Measurements from ENCODE around the gene MEAF6.

- TF ChIP-seq CREB1 (IDR thresholded peaks at IDR 0.05; ENCODE audit: low read depth) (no peak), TAF1 (IDR thresholded peaks at IDR 0.05; ENCODE audit: low read depth) (no peak), NFIC (IDR thresholded peaks at IDR 0.05) (no peak), RAD21 (IDR thresholded peaks at IDR 0.05; ENCODE audit: low read depth) (no peak), CEBPB (IDR thresholded peaks at IDR 0.05) (no peak), YY1 (IDR thresholded peaks at IDR 0.05; ENCODE audit: low read depth) (no peak), EP300 (IDR thresholded peaks at IDR 0.05; ENCODE audit: borderline replicate concordance) (no peak), TEAD4 (IDR thresholded peaks at IDR 0.05) (no peak), TCF12 (IDR thresholded peaks at IDR 0.05; ENCODE audit: low read depth) (no peak), FOXM1 (IDR thresholded peaks at IDR 0.05; ENCODE audit: borderline replicate concordance, low read depth) (no peak), ZBTB7A (IDR thresholded peaks at IDR 0.05; ENCODE audit: low read depth) (no peak)
- TF ChIP-seq, protein P1, sequence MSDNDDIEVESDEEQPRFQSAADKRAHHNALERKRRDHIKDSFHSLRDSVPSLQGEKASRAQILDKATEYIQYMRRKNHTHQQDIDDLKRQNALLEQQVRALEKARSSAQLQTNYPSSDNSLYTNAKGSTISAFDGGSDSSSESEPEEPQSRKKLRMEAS (IDR thresholded peaks at IDR 0.05) = no peak
These were observed 37.9 kb downstream of the MEAF6 start for GRCh38 chr1:37476460-37477197.
